GM23338 (cell line): ENCODE measurements around the gene TULP3. TPM values are rescaled to one million over a fixed set of nuclear protein-coding genes. Genes with fewer than 3 reads are reported as not detected.

Experiments
- ATAC-seq: fragments of 200-7000 bp; cut with Tn5 transposase; 3 replicates; pipeline ENCODE4 v1.9.1; 2020
- DNase-seq: peaks from one replicate; pipeline ENCODE4 v3.0.0-alpha.2; 2015; ENCODE audit warnings: low spot score
- H2AFZ ChIP-seq: fragments of 200-600 bp; sonication (generic); 2 replicates; pipeline ENCODE4 v1.8.0; 2016; ENCODE audit warnings: antibody characterized with exemption, mild to moderate bottlenecking, moderate library complexity
- H3F3A ChIP-seq: fragments of 200-600 bp; sonication (generic); replicated peaks from 2 replicates; pipeline ENCODE4 v1.8.0; 2017; ENCODE audit warnings: antibody characterized with exemption, mixed run types, low read depth
- H3K27ac ChIP-seq: fragments of 200-600 bp; sonication (generic); 2 replicates; pipeline ENCODE4 v1.6.1; 2016; ENCODE audit warnings: low read depth
- H3K27me3 ChIP-seq: fragments of 200-600 bp; sonication (generic); 2 replicates; pipeline ENCODE4 v1.8.0; 2016; ENCODE audit warnings: mild to moderate bottlenecking, mixed run types, moderate library complexity; ENCODE audit not compliant: insufficient read depth
- H3K36me3 ChIP-seq: fragments of 200-600 bp; sonication (generic); 2 replicates; pipeline ENCODE4 v1.8.0; 2016; ENCODE audit warnings: mild to moderate bottlenecking; ENCODE audit not compliant: insufficient read depth
- H3K4me1 ChIP-seq: fragments of 200-600 bp; sonication (generic); 2 replicates; pipeline ENCODE4 v1.8.0; 2016; ENCODE audit warnings: mild to moderate bottlenecking, moderate library complexity; ENCODE audit not compliant: insufficient read depth
- H3K4me2 ChIP-seq: fragments of 200-600 bp; sonication (generic); 2 replicates; pipeline ENCODE4 v1.7.1; 2017; ENCODE audit warnings: mixed run types
- H3K4me3 ChIP-seq: fragments of 200-600 bp; sonication (generic); 2 replicates; pipeline ENCODE4 v1.6.1; 2016; ENCODE audit warnings: mixed run types
- H3K79me2 ChIP-seq: fragments of 200-600 bp; sonication (generic); replicated peaks from 2 replicates; pipeline ENCODE4 v1.8.0; 2017; ENCODE audit warnings: mild to moderate bottlenecking; ENCODE audit not compliant: insufficient read depth
- H3K9me2 ChIP-seq: fragments of 200-600 bp; sonication (generic); 2 replicates; pipeline ENCODE4 v1.8.0; 2017; ENCODE audit not compliant: insufficient read depth
- H4K20me1 ChIP-seq: fragments of 200-600 bp; sonication (generic); replicated peaks from 2 replicates; pipeline ENCODE4 v1.8.0; 2017; ENCODE audit warnings: mild to moderate bottlenecking; ENCODE audit not compliant: insufficient read depth
- H3K27ac Mint-ChIP-seq: 2 replicates; pipeline ENCODE4 v1.8.0; 2020; ENCODE audit warnings: inconsistent platforms, mild to moderate bottlenecking, moderate library complexity, mixed read lengths
- H3K27me3 Mint-ChIP-seq: 3 replicates; pipeline ENCODE4 v1.8.0; 2022; ENCODE audit warnings: low read depth, mild to moderate bottlenecking, moderate library complexity, mixed read lengths, inconsistent platforms; ENCODE audit not compliant: insufficient read depth, poor library complexity
- H3K36me3 Mint-ChIP-seq: 3 replicates; pipeline ENCODE4 v1.8.0; 2021; ENCODE audit warnings: low read depth, mild to moderate bottlenecking, inconsistent platforms, moderate library complexity, mixed read lengths
- H3K4me1 Mint-ChIP-seq: 3 replicates; pipeline ENCODE4 v1.8.0; 2020; ENCODE audit warnings: mild to moderate bottlenecking, inconsistent platforms, mixed read lengths
- H3K4me3 Mint-ChIP-seq: 3 replicates; pipeline ENCODE4 v1.8.0; 2021; ENCODE audit warnings: moderate library complexity, mild to moderate bottlenecking, inconsistent platforms, mixed read lengths
- H3K9me3 Mint-ChIP-seq: 3 replicates; pipeline ENCODE4 v1.8.0; 2020; ENCODE audit warnings: moderate library complexity, mild to moderate bottlenecking, inconsistent platforms, mixed read lengths
- CREB1 ChIP-seq: fragments of 250-450 bp; sonication (Bioruptor Pico); IDR thresholded peaks from 2 replicates; pipeline ENCODE4 v1.5.0; 2020; ENCODE audit warnings: low read depth, mild to moderate bottlenecking, moderate library complexity
- CTCF ChIP-seq, 2 experiments: fragments of 200-600 bp in 1 of 2; sonication (generic) in 1 of 2; conservative IDR thresholded peaks; 2 replicates each; pipeline versions ENCODE4 v1.5.1 to v1.6.1; 2016 to 2017; ENCODE audit warnings: antibody characterized with exemption in 2 of 2, low read depth in 2 of 2, mild to moderate bottlenecking in 2 of 2, moderate library complexity in 1 of 2
- ETS1 ChIP-seq: IDR thresholded peaks from 2 replicates; pipeline ENCODE4 v1.6.1; 2016; ENCODE audit warnings: antibody characterized with exemption
- EZH2 ChIP-seq: fragments of 200-600 bp; sonication (generic); IDR thresholded peaks from one replicate; pipeline ENCODE4 v1.8.0; 2017; ENCODE audit warnings: antibody characterized with exemption, mild to moderate bottlenecking, low read depth; ENCODE audit not compliant: unreplicated experiment
- JUNB ChIP-seq: IDR thresholded peaks from one replicate; pipeline ENCODE4 v1.6.1; 2016; ENCODE audit warnings: antibody characterized with exemption; ENCODE audit not compliant: unreplicated experiment
- NANOG ChIP-seq: IDR thresholded peaks from 2 replicates; pipeline ENCODE4 v1.6.1; 2016; ENCODE audit warnings: antibody characterized with exemption, borderline replicate concordance
- POLR2AphosphoS5 ChIP-seq: IDR thresholded peaks from 2 replicates; pipeline ENCODE4 v1.6.1; 2016; ENCODE audit warnings: antibody characterized with exemption, low read depth
- STAT1 ChIP-seq: IDR thresholded peaks from one replicate; pipeline ENCODE4 v1.6.1; 2016; ENCODE audit warnings: antibody characterized with exemption; ENCODE audit not compliant: unreplicated experiment
- ZNF114 ChIP-seq: fragments of 250-450 bp; sonication (Bioruptor Pico); IDR thresholded peaks from 2 replicates; pipeline ENCODE4 v1.5.0; 2020; ENCODE audit warnings: mild to moderate bottlenecking, moderate library complexity
- ZNF331 ChIP-seq: fragments of 250-450 bp; sonication (Bioruptor Pico); IDR thresholded peaks from 2 replicates; pipeline ENCODE4 v1.5.0; 2020; ENCODE audit warnings: low read depth, mild to moderate bottlenecking, moderate library complexity
- ZNF462 ChIP-seq: fragments of 250-450 bp; sonication (Bioruptor Pico); IDR thresholded peaks from 2 replicates; pipeline ENCODE4 v1.5.0; 2020; ENCODE audit warnings: mild to moderate bottlenecking, moderate library complexity
- polyA plus RNA-seq: library from polyadenylated mRNA; unstranded; fragments of >200 nt; fragmentation: Nextera tagmentation; extraction: Ambion mirVana; gene quantifications from 2 replicates; pipeline ENCODE4 v1.2.1, GENCODE V29; 2016
- total RNA-seq: library from RNA; depleted of rRNA; stranded (reverse); fragments of >200 nt; shearing (Covaris generic); gene quantifications from 2 replicates; pipeline ENCODE4 v1.2.3, GENCODE V29; 2014

Gene TULP3
- total and polyA plus RNA-seq, 2 experiments from 2014 or later, result 15.1 to 18.8 TPM

GRCh38 chr12:2933586-2933985, 42.9 kb downstream of the TULP3 start:
- H3K27me3 ChIP-seq, result no peaks in the 10 kb centered on the region
- ATAC-seq (no peak), DNase-seq (no peak)
- H4K20me1 ChIP-seq, result no peaks in the 10 kb centered on the region; the same call in 1 of the 2 replicates
- H3K36me3 ChIP-seq, result peaks cover 9% of the 10 kb centered on the region; the same call in 1 of the 2 replicates
- H3K9me2 ChIP-seq, result no peaks in the 10 kb centered on the region
- H2AFZ ChIP-seq, result no peak overlapping the region
- no peak overlapping the region for H3K4me3 ChIP-seq
- H3K27ac ChIP-seq, result no peak overlapping the region
- no peak overlapping the region for H3K4me2 ChIP-seq
- Mint-ChIP-seq H3K27me3 (no peaks in the 10 kb centered on the region), H3K27ac (no peak overlapping the region), H3K9me3 (no peaks in the 10 kb centered on the region), H3K36me3 (peaks cover 23% of the 10 kb centered on the region), H3K4me3 (no peak overlapping the region), H3K4me1 (no peaks in the 10 kb centered on the region)
- H3K4me1 ChIP-seq, result no peaks in the 10 kb centered on the region
- no peak for TF ChIP-seq ZNF114 (CRISPR knock-in tag)
- TF ChIP-seq JUNB, result no peak
- no peak for TF ChIP-seq CREB1
- TF ChIP-seq ZNF462 (CRISPR knock-in tag), result no peak
- no peak for TF ChIP-seq POLR2AphosphoS5
- no peak for TF ChIP-seq STAT1
- no peak for TF ChIP-seq ZNF331 (CRISPR knock-in tag)
- TF ChIP-seq CTCF (conservative IDR thresholded peaks at IDR 0.05; ENCODE audit: low read depth in 2 of 2), result no peak
- no peak for TF ChIP-seq NANOG
- no peak for TF ChIP-seq EZH2
- TF ChIP-seq ETS1, result no peak
- H3K79me2 ChIP-seq, result no peaks in the 10 kb centered on the region
- no peaks in the 10 kb centered on the region for H3F3A ChIP-seq
